H54 (cell line): Measurements from ENCODE around the gene EIF3K.
"Not testable (repeated sequence)": the region's sequence is repeated elsewhere in the genome, so short reads cannot be mapped to it uniquely, and the experiment has no call there.

ENCODE experiments used
- DNase-seq: peaks from one replicate; pipeline ENCODE4 v3.0.0; 2011; ENCODE audit warnings: low spot score, mixed read lengths; ENCODE audit not compliant: insufficient read length
- FAIRE-seq: peaks from 3 replicates; lab custom pipeline; 2011; peaks lifted over from hg19 to GRCh38; lab: Jason Lieb, UNC
- POLR2A ChIP-seq: IDR thresholded peaks from 2 replicates; pipeline ENCODE4 v1.6.1; 2011; ENCODE audit warnings: low read depth, mild to moderate bottlenecking, low read length

EIF3K gene, protein sequence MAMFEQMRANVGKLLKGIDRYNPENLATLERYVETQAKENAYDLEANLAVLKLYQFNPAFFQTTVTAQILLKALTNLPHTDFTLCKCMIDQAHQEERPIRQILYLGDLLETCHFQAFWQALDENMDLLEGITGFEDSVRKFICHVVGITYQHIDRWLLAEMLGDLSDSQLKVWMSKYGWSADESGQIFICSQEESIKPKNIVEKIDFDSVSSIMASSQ

DNA sequence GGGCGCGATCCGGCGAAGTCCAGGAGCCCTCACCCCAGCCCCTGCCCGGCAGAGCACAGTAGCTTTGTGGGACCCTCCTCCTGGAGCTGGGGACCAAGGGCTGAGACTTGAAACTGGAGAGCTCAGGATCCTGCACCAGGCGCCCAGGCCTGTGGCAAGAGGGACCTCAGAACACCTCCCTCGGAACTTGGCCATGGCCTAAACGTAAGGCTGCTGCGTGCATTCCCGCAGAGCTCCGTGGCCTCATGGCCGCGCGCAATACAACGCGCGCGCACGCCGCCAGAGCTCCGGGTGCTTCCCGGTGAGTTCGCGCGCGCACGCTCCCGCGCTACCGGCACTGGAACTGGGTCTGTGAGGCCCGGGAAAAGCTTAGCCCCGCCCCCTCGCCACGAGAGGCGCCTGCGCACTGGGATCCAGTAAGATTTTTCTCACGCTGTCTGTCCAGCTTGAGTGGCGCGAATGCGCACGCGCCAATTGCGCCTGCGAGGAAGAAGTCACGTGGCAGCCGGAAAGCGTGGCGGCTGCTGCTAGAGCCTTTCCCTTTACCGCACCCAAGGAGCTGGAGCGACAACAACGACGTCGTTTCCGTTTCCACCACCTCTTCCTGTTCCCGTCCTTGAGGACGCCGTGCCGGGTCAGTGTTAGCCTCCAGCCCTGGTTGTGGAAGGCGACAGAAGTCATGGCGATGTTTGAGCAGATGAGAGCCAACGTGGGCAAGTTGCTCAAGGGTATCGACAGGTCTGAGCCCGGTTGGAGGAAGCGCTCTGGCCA, at the start of gene EIF3K:
TSS of gene EIF3K (plus strand) at position 599 of the 771 bp plus-strand sequence. CDS start at position 680, 81 bp downstream.
- DNase-seq (peak; percentile 98), FAIRE-seq (peak; percentile 84)
- TF ChIP-seq POLR2A, result peak; percentile 91

- TF ChIP-seq POLR2A, result no peak
- FAIRE-seq (no peak), DNase-seq (no peak)
Measured at GRCh38 chr19:38569368-38569983, 49.5 kb upstream of the EIF3K start.

DNA sequence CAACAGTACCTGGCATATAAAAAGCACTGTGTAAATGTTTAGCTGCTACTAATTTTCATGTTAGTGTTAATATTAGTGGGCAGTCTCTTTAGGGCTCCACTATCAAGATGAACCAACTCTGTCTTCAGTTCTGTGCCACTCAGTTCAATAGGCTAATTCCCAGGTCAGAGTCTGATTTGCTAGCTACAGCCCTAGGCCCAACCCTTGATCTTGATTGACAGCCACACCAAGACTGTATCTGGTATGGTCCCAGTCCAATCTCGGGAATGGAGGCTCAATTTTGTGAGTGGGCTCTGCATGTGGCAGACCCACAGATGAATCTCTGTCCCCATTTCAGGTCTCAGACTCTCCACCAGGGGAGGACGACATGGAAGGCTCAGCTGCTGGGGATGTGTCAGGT, 47.3 kb upstream of the EIF3K start:
- TF ChIP-seq POLR2A, result no peak
- DNase-seq (no peak), FAIRE-seq (no peak)

GRCh38 chr19:38577826-38578225, 41.2 kb upstream of the EIF3K start:
- DNase-seq, result no peak

GRCh38 chr19:38579304-38579703, 39.7 kb upstream of the EIF3K start:
- DNase-seq, FAIRE-seq: not testable (repeated sequence)

More at GRCh38 chr19:38577826-38578225, 41.2 kb upstream of the EIF3K start:
- no peak for FAIRE-seq
- TF ChIP-seq POLR2A, result no peak

GRCh38 chr19:38580080-38580479, 38.9 kb upstream of the EIF3K start:
- no peak for FAIRE-seq
- TF ChIP-seq POLR2A, result no peak
- no peak for DNase-seq

DNA sequence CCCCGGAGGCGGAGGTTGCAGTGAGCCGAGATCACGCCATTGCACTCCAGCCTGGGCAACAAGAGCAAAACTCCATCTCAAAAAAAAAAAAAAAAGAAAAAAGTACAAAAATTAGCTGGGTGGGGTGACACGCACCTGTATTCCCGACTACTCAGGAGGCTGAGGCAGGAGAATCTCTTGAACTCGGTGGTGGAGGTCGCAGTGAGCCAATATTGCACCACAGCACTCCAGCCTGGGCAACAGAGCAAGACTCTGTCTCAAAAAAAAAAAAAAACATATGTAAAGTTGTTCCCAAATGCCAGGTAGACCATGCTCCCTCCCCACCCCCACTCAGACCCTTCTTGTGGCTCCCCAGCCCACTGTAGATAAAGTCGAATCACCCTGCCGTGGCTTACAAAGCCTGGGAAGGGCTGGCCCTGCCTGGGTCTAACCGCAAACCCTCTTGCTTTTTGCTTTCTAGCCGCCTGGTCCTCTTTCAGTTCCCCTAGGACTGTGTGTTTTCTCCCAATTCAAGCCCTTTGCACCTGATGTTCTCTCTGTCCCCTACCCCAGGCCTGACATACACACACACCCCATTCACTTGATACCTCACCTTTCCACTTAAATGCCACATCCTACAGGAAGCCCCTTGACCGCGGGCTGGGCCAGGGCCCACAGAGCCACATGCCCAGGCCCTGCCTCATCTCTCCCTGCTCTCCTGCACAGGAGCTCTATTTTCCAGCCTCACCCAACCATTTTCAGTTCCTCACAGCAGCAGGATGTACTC, 35.6 kb upstream of the EIF3K start:
- DNase-seq (no peak), FAIRE-seq (no peak)

GRCh38 chr19:38583985-38584305, 35.0 kb upstream of the EIF3K start:
- no peak for DNase-seq
- TF ChIP-seq POLR2A, result no peak
- no peak for FAIRE-seq

More for the DNA sequence above, 35.6 kb upstream of the EIF3K start:
- TF ChIP-seq POLR2A, result no peak

DNA sequence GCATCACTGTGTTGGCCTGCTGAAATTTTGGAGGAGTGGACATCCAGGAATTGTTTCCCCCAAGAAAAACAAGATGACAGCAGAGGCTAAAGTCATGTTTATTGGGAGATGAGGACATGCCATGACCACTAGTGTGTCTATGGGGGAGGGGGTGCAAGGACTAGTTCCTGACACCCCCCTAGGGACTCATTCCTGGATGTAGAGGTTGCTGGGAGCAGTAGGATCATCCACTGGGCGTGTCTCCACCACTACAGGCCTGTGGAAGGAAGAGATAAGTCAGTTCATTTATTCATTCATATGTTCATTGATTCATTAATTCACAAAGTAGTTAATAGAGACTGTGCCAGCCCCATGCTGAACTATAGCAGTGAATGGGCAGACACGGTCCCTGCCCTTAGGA, 31.4 kb upstream of the EIF3K start:
- no peak for TF ChIP-seq POLR2A
- no peak for FAIRE-seq

GRCh38 chr19:38588041-38588440, 30.9 kb upstream of the EIF3K start:
- FAIRE-seq (no peak), DNase-seq (no peak)
- no peak for TF ChIP-seq POLR2A

More for the DNA sequence above, 31.4 kb upstream of the EIF3K start:
- no peak for DNase-seq

DNA sequence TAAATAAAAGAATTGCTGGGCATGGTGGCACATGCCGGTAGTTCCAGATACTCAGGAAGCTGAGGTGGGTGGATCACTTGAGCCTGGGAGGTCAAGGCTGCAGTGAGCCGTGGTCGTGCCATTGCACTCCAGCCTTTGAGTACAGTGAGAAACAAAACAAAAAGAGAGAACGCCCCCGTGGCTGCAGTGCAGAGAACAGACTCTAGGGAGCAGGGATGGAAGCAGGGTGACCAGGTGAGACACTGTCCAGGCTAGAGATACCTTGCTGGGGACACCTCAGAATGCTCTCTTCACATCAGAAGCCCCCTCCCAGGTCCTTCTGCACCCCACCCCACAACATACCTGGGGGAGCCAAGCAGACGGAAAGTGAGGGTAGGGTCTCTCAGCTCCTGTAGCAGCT, 26.0 kb upstream of the EIF3K start:
- FAIRE-seq, result no peak
- DNase-seq, result no peak
- no peak for TF ChIP-seq POLR2A

DNA sequence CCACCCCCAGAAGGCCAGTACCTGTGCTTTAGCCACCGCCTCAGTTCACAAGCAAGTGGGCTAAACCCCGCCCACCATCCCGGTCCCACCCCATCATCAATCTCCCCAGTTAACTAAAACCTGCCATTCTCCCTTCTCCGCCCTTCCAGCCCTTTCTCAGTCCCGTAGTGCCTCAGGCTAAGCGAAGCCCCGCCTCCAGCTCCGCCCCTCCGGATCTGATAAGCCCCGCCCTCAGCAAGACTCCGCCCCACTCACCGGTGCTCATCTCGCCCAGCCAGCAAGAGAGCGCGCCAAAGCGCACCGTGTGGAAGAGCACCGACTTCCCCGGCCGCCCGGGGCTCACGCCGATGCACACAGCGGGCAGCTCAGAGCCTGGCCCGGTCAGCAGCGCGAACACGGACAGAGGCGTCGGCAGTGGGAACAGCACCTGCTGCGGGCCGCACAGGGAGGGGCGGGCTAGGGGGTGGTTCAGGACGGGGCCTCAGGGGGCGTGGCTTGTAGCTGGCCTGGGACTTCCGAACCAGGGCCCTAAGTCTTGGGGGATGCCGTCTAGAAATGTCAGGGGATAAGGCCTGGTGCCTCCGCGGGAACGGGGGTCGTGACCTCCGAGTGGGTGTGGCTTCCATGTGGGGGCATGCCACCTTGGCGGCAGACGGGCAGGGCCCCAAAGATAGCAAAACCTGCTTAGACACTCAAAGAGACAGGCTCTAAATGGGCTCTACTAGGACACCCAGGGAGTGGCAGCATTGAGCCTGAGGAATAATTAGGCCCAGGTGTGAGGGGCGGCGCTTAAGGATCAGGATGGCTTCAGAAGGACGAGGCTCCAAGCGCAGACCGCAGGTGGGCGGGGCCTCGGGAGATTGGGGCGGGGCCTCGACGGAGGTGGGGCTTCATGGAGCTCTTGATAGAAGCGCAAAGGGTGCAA, 22.7 kb upstream of the EIF3K start:
- no peak for DNase-seq
- no peak for FAIRE-seq
- TF ChIP-seq POLR2A, result no peak

DNA sequence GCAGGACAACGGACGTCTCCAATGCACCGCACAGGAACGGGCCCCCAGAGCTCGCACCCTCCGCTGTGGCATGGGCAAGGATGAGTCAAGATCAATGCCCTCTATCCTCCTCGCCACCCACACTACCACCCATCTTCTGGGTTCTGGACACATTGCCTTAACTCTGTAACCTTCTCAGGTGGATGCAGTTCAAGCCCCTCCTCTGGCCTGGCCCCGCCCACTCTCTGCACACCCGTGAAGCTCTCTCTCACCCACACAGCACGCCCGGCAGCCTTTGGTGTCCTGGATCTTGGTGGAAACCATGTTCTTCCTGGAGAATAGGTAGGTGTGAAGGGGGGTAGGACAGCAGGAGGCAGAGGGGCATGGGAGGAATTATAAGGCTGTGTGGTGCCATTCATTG, 21.9 kb upstream of the EIF3K start:
- no peak for FAIRE-seq
- DNase-seq, result no peak
- no peak for TF ChIP-seq POLR2A
